H1 (cell line): ENCODE measurements around the gene TRIL. TPM values are rescaled to one million over a fixed set of nuclear protein-coding genes. Genes with fewer than 3 reads are reported as not detected.

Experiments used
- CTCF ChIA-PET: fragments of 300-600 bp; sonication (Branson Sonifier 250); formaldehyde crosslinking; loops from one replicate; lab custom pipeline; 2021; ENCODE audit not compliant: partially characterized antibody; lab: Charles Lee
- POLR2A ChIA-PET: fragments of 300-600 bp; sonication (Branson Sonifier 250); formaldehyde crosslinking; loops from one replicate; lab custom pipeline; 2021; ENCODE audit warnings: inconsistent platforms; ENCODE audit not compliant: partially characterized antibody; lab: Charles Lee
- DNase-seq, 2 experiments: peaks; one replicate each; pipeline versions ENCODE4 v3.0.0 to v3.0.0-alpha.2; 2010 to 2022; ENCODE audit warnings: low spot score in 2 of 2, low read depth in 1 of 2, mixed read lengths in 1 of 2
- FAIRE-seq: peaks from 2 replicates; lab custom pipeline; 2011; peaks lifted over from hg19 to GRCh38; lab: Jason Lieb, UNC
- H2AFZ ChIP-seq: 2 replicates; pipeline ENCODE4 v1.8.1; 2012; ENCODE audit warnings: low read length, inconsistent platforms
- H2AK5ac ChIP-seq: 2 replicates; pipeline ENCODE4 v1.6.1; 2013; ENCODE audit warnings: low read depth, low read length
- H2BK120ac ChIP-seq: replicated peaks from 2 replicates; pipeline ENCODE3; 2013; ENCODE audit warnings: low read depth, low read length, inconsistent platforms
- H2BK12ac ChIP-seq: 2 replicates; pipeline ENCODE4 v1.6.1; 2013; ENCODE audit warnings: low read depth, low read length
- H2BK15ac ChIP-seq: 2 replicates; pipeline ENCODE4 v1.6.1; 2013; ENCODE audit warnings: low read length
- H2BK20ac ChIP-seq: 2 replicates; pipeline ENCODE4 v1.6.1; 2013; ENCODE audit warnings: low read length
- H2BK5ac ChIP-seq: 2 replicates; pipeline ENCODE4 v1.6.1; 2013; ENCODE audit warnings: low read depth, low read length
- H3K14ac ChIP-seq: 2 replicates; pipeline ENCODE4 v1.6.1; 2013; ENCODE audit warnings: inconsistent platforms; ENCODE audit not compliant: insufficient read length
- H3K18ac ChIP-seq: 2 replicates; pipeline ENCODE4 v1.6.1; 2013; ENCODE audit warnings: low read length; ENCODE audit errors: extremely low read depth
- H3K23ac ChIP-seq: 2 replicates; pipeline ENCODE4 v1.6.1; 2013; ENCODE audit warnings: inconsistent platforms; ENCODE audit not compliant: insufficient read length
- H3K23me2 ChIP-seq: 2 replicates; pipeline ENCODE4 v1.6.1; 2013; ENCODE audit warnings: low read depth, low read length
- H3K27ac ChIP-seq: 2 replicates; pipeline ENCODE4 v1.6.1; 2011; ENCODE audit warnings: low read depth, low read length, inconsistent platforms
- H3K27me3 ChIP-seq, 4 experiments: replicated peaks in 1 of 4; 1 replicate in 1 of 4; 2 replicates in 3 of 4; pipeline versions ENCODE4 v1.6.1 to v1.8.1; 2011 to 2013; ENCODE audit warnings: low read length in 3 of 4, mild to moderate bottlenecking in 3 of 4, inconsistent platforms in 2 of 4, mixed read lengths in 2 of 4, moderate library complexity in 1 of 4; ENCODE audit not compliant: control insufficient read depth in 3 of 4, insufficient read depth in 3 of 4; ENCODE audit errors: extremely low read depth in 1 of 4
- H3K36me3 ChIP-seq, 4 experiments: 2 replicates each; pipeline versions ENCODE4 v1.6.1 to v1.8.1; 2011 to 2013; ENCODE audit warnings: mild to moderate bottlenecking in 4 of 4, low read length in 3 of 4, moderate library complexity in 2 of 4, control low read depth in 1 of 4, inconsistent platforms in 1 of 4; ENCODE audit not compliant: insufficient read depth in 4 of 4, control insufficient read depth in 2 of 4
- H3K4ac ChIP-seq: replicated peaks from 2 replicates; pipeline ENCODE3; 2013; ENCODE audit warnings: low read length, low read depth, mixed read lengths, inconsistent platforms; ENCODE audit not compliant: insufficient read length
- H3K4me1 ChIP-seq, 4 experiments: replicated peaks in 1 of 4; 1 replicate in 1 of 4; 2 replicates in 3 of 4; pipeline versions ENCODE4 v1.6.1 to v1.8.1; 2011 to 2013; ENCODE audit warnings: low read length in 3 of 4, inconsistent platforms in 2 of 4, mixed read lengths in 1 of 4; ENCODE audit not compliant: insufficient read depth in 4 of 4, control insufficient read depth in 3 of 4
- H3K4me2 ChIP-seq, 2 experiments: 2 replicates each; pipeline versions ENCODE4 v1.6.1 to v1.8.1; 2011 to 2013; ENCODE audit warnings: low read depth in 2 of 2, low read length in 2 of 2, control low read depth in 1 of 2, inconsistent platforms in 1 of 2, mild to moderate bottlenecking in 1 of 2; ENCODE audit not compliant: insufficient read depth in 1 of 2
- H3K4me3 ChIP-seq, 4 experiments: fragments of 200-600, 300-600 bp in 1 of 4; sonication (generic), shearing (Covaris generic), sonication (Bioruptor Twin) in 1 of 4; 2 replicates each; pipeline versions ENCODE4 v1.5.1 to v1.8.1; 2011 to 2016; ENCODE audit warnings: low read length in 4 of 4, low read depth in 3 of 4, control low read depth in 2 of 4, inconsistent platforms in 2 of 4, mild to moderate bottlenecking in 2 of 4, mixed read lengths in 1 of 4, moderate library complexity in 1 of 4; ENCODE audit not compliant: insufficient read depth in 2 of 4; ENCODE audit errors: extremely low read depth in 1 of 4
- H3K56ac ChIP-seq: replicated peaks from 2 replicates; pipeline ENCODE3; 2013; ENCODE audit warnings: low read depth, mild to moderate bottlenecking, mixed read lengths, low read length, inconsistent platforms; ENCODE audit not compliant: insufficient read length
- H3K79me1 ChIP-seq: 2 replicates; pipeline ENCODE4 v1.6.1; 2013; ENCODE audit warnings: low read depth, low read length, control low read depth
- H3K79me2 ChIP-seq, 2 experiments: 2 replicates each; pipeline versions ENCODE4 v1.6.1 to v1.8.1; 2012 to 2013; ENCODE audit warnings: low read length in 2 of 2, mild to moderate bottlenecking in 2 of 2, inconsistent platforms in 1 of 2; ENCODE audit not compliant: insufficient read depth in 2 of 2, control insufficient read depth in 1 of 2
- H3K9ac ChIP-seq, 4 experiments: replicated peaks in 1 of 4; 1 replicate in 1 of 4; 2 replicates in 3 of 4; pipeline versions ENCODE4 v1.6.1 to v1.8.1; 2011 to 2013; ENCODE audit warnings: low read depth in 3 of 4, low read length in 3 of 4, control low read depth in 2 of 4, mild to moderate bottlenecking in 2 of 4, moderate library complexity in 2 of 4, inconsistent platforms in 1 of 4; ENCODE audit errors: extremely low read depth in 1 of 4
- H3K9me3 ChIP-seq, 2 experiments: 2 replicates each; pipeline versions ENCODE4 v1.6.1 to v1.8.1; 2012 to 2013; ENCODE audit warnings: mild to moderate bottlenecking in 2 of 2, moderate library complexity in 2 of 2, control low read depth in 1 of 2, inconsistent platforms in 1 of 2, low read depth in 1 of 2, low read length in 1 of 2, mixed read lengths in 1 of 2; ENCODE audit not compliant: insufficient read depth in 2 of 2
- H4K20me1 ChIP-seq, 2 experiments: replicated peaks in 1 of 2; 2 replicates each; pipeline versions ENCODE3 to v1.8.1; 2011 to 2013; ENCODE audit warnings: inconsistent platforms in 2 of 2, low read length in 2 of 2, mild to moderate bottlenecking in 1 of 2; ENCODE audit not compliant: insufficient read depth in 2 of 2, control insufficient read depth in 1 of 2
- H4K5ac ChIP-seq: 2 replicates; pipeline ENCODE4 v1.6.1; 2013; ENCODE audit warnings: low read length, low read depth, mixed read lengths, inconsistent platforms; ENCODE audit not compliant: insufficient read length
- H4K8ac ChIP-seq: 2 replicates; pipeline ENCODE4 v1.8.0; 2013; ENCODE audit warnings: mild to moderate bottlenecking, moderate library complexity, low read length, inconsistent platforms; ENCODE audit not compliant: insufficient read depth; ENCODE audit errors: extremely low read depth
- H4K91ac ChIP-seq: replicated peaks from 2 replicates; pipeline ENCODE3; 2013; ENCODE audit warnings: low read length, mixed read lengths, inconsistent platforms; ENCODE audit not compliant: insufficient read length
- ASH2L ChIP-seq: fragments of 200-600, 300-600 bp; sonication (generic); IDR thresholded peaks from one replicate; pipeline ENCODE4 v1.7.1; 2017; ENCODE audit warnings: low read length
- ATF3 ChIP-seq: IDR thresholded peaks from 2 replicates; pipeline ENCODE4 v1.6.1; 2011; ENCODE audit warnings: low read depth, mild to moderate bottlenecking, low read length; ENCODE audit not compliant: insufficient read depth
- BACH1 ChIP-seq: IDR thresholded peaks from 2 replicates; pipeline ENCODE4 v1.6.1; 2012; ENCODE audit warnings: low read length, improper control_type of control experiment
- CBX5 ChIP-seq: fragments of 300-800, 300-1000 bp; sonication (generic); IDR thresholded peaks from 2 replicates; pipeline ENCODE4 v1.7.1; 2016; ENCODE audit warnings: antibody characterized with exemption, low read length, low read depth
- POU5F1 ChIP-seq: IDR thresholded peaks from 2 replicates; pipeline ENCODE4 v1.6.1; 2011; ENCODE audit warnings: low read depth, mild to moderate bottlenecking, low read length, moderate library complexity
- RAD21 ChIP-seq, 2 experiments: IDR thresholded peaks in 1 of 2; conservative IDR thresholded peaks in 1 of 2; 2 replicates each; pipeline ENCODE4 v1.6.1; 2011; ENCODE audit warnings: low read depth in 2 of 2, low read length in 2 of 2, improper control_type of control experiment in 1 of 2, inconsistent platforms in 1 of 2, mild to moderate bottlenecking in 1 of 2, moderate library complexity in 1 of 2
- SAP30 ChIP-seq: fragments of 300-600 bp; sonication (generic); IDR thresholded peaks from 2 replicates; pipeline ENCODE4 v1.7.1; 2012; ENCODE audit warnings: low read length, moderate library complexity, mild to moderate bottlenecking, inconsistent platforms; ENCODE audit not compliant: insufficient read depth, insufficient replicate concordance
- TAF1 ChIP-seq: IDR thresholded peaks from 2 replicates; pipeline ENCODE4 v1.6.1; 2011; ENCODE audit warnings: mild to moderate bottlenecking, low read depth, low read length
- TBP ChIP-seq: IDR thresholded peaks from 2 replicates; pipeline ENCODE4 v1.6.1; 2011; ENCODE audit warnings: low read depth, low read length, improper control_type of control experiment
- WGBS, 2 experiments: shearing (Covaris generic) in 1 of 2; methylation state at CpG; one replicate each; pipeline versions ENCODE4 v1.1.6 to v1.1.7; 2013 to 2015; ENCODE audit warnings: low lambda C conversion rate in 2 of 2, mixed read lengths in 2 of 2, inconsistent platforms in 1 of 2, low coverage in 1 of 2, missing lambda C conversion rate in 1 of 2; ENCODE audit not compliant: insufficient replicate concordance in 2 of 2, insufficient coverage in 1 of 2, insufficient read length in 1 of 2; ENCODE audit errors: extremely low coverage in 1 of 2, missing lambda C conversion rate in 1 of 2; 5-methylcytosine and 5-hydroxymethylcytosine counted together
- polyA plus RNA-seq, 7 experiments: library from polyadenylated mRNA; depleted of rRNA in 3 of 7; stranded (reverse) in 5 of 7; unstranded in 2 of 7; fragments of >200 nt in 5 of 7; fragments of 200-250 nt in 2 of 7; gene quantifications; 1 replicate in 5 of 7; 2 replicates in 1 of 7; 4 replicates in 1 of 7; pipeline versions ENCODE4 v1.2.1 to v1.2.3, GENCODE V29; 2011 to 2013; ENCODE audit warnings: missing spikeins in 2 of 7, mixed read lengths in 2 of 7
- total RNA-seq: library from RNA; stranded (reverse); fragmentation: NEBNext Ultra II Directional; extraction: Animal tissue kit (Norgen Biotek cat#: 25700); gene quantifications from 2 replicates; pipeline ENCODE4 v1.2.1, GENCODE V29; 2021

The TRIL gene
- total and polyA plus RNA-seq, 2 of the 8 experiments (the other 6 are each of a cell fraction or from before 2014, with no cell fraction given): 3.9 to 5.5 TPM

GRCh38 chr7:28980451-28981160, 22.5 kb upstream of the TRIL start:
- Histone ChIP-seq H2BK20ac (no peak overlapping the region), H2BK5ac (no peak overlapping the region), H3K4me3 (no peak overlapping the region), H2AFZ (no peak overlapping the region), H3K36me3 (no peaks in the 10 kb centered on the region), H2BK120ac (no peak overlapping the region), H3K18ac (no peak overlapping the region), H3K27ac (no peak overlapping the region), H3K27me3 (no peaks in the 10 kb centered on the region), H4K20me1 (no peaks in the 10 kb centered on the region), H4K91ac (no peak overlapping the region), H3K4me1 (peaks cover 5 to 14% (median 11%) of the 10 kb centered on the region in 4 experiments), H3K23me2 (no peaks in the 10 kb centered on the region), H3K14ac (no peak overlapping the region), H2AK5ac (no peak overlapping the region), H3K4ac (no peak overlapping the region), H3K79me1 (no peaks in the 10 kb centered on the region), H2BK15ac (no peak overlapping the region), H4K5ac (no peak overlapping the region), H3K79me2 (no peaks in the 10 kb centered on the region), H4K8ac (no peak overlapping the region), H3K9ac (no peak overlapping the region), H2BK12ac (no peak overlapping the region), H3K9me3 (no peaks in the 10 kb centered on the region), H3K23ac (no peak overlapping the region), H3K56ac (no peak overlapping the region), H3K4me2 (no peak overlapping the region)
- WGBS, 2 experiments: 93% methylated on average over 8 of the region's 8 CpGs; no CpG with 5 or more reads in 1 of the 2 experiments
- no peak for FAIRE-seq
- CTCF ChIA-PET: interaction anchor here (1.2 to 10.0 kb wide), 10 partner anchors 10 to 126 kb away, joined by 3 to 59 read pairs (median 4); partner anchors contain the start of gene TRIL
- DNase-seq: no peak
- POLR2A ChIA-PET: interaction anchor here (1.0 to 3.0 kb wide), 3 partner anchors 11 to 24 kb away, joined by 3 to 7 read pairs (median 5); no protein-coding TSS in a partner anchor
- no peak for TF ChIP-seq TAF1
- no peak for TF ChIP-seq ASH2L
- no peak for TF ChIP-seq SAP30
- TF ChIP-seq TBP: no peak
- TF ChIP-seq POU5F1: no peak
- no peak for TF ChIP-seq CBX5
- no peak for TF ChIP-seq ATF3
- no peak for TF ChIP-seq RAD21 (IDR thresholded peaks at IDR 0.05 in 1 of 2, conservative IDR thresholded peaks at IDR 0.05 in 1 of 2; ENCODE audit: low read depth in 2 of 2, low read length in 2 of 2)
- no peak for TF ChIP-seq BACH1
